Measurements from ENCODE around the gene CARF.
"Not testable (repeated sequence)": the region's sequence is repeated elsewhere in the genome, so short reads cannot be mapped to it uniquely, and the experiment has no call there.

Gene CARF

DNA sequence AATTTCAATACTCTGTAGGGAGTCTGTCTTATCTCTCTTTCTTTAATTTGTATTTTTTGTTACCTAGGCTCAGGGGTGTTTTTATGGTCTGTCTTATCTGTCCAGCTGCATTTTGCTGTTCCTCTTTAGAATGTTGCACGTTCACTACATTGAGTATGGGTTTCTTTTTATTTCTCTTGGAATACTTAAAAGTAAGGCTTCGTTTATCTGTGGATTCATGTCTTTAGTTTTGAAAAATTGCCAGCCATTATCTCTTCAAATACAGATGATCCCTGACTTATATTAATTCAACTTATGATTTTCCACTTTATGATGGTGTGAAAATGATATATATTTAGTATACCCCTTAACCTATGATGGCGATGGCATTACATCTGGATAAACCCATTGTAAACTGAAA, 26.9 kb downstream of the CARF start:
- in situ Hi-C loops (cut with HindIII; ENCODE audit: low sequenced_read_pairs) = no loop called here
- TF ChIP-seq, protein P1, sequence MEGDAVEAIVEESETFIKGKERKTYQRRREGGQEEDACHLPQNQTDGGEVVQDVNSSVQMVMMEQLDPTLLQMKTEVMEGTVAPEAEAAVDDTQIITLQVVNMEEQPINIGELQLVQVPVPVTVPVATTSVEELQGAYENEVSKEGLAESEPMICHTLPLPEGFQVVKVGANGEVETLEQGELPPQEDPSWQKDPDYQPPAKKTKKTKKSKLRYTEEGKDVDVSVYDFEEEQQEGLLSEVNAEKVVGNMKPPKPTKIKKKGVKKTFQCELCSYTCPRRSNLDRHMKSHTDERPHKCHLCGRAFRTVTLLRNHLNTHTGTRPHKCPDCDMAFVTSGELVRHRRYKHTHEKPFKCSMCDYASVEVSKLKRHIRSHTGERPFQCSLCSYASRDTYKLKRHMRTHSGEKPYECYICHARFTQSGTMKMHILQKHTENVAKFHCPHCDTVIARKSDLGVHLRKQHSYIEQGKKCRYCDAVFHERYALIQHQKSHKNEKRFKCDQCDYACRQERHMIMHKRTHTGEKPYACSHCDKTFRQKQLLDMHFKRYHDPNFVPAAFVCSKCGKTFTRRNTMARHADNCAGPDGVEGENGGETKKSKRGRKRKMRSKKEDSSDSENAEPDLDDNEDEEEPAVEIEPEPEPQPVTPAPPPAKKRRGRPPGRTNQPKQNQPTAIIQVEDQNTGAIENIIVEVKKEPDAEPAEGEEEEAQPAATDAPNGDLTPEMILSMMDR (IDR thresholded peaks at IDR 0.05; ENCODE audit: low read depth, low read length, missing control alignments) = no peak
- DNase-seq (ENCODE audit: low read depth) = no peak
- no peak overlapping the region for H3K4me3 ChIP-seq (ENCODE audit: low read depth, low read length)

DNA sequence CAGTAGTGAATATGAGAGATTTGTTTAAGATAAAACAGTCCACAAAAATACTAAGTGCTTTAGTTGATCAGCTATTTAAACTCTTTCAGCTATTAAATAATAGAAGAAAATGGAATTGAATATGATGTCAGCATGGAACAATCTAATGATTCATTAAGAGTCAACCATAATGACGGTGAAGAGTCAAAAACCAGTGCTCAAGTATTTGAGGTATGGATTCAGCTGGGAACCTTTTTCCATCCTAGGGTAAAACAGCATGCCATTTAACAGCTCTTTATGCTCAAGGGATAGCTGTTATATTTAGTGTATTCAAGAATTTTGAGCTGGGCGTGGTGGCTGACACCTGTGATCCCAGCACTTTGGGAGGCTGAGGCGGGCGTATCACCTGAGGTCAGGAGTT, 29.7 kb downstream of the CARF start:
- in situ Hi-C loops (cut with HindIII; ENCODE audit: low sequenced_read_pairs) = no loop called here
- TF ChIP-seq, protein P1 (IDR thresholded peaks at IDR 0.05; ENCODE audit: low read depth, low read length, missing control alignments) = no peak
- H3K4me3 ChIP-seq (ENCODE audit: low read depth, low read length) = no peak overlapping the region
- DNase-seq (ENCODE audit: low read depth) = no peak

DNA sequence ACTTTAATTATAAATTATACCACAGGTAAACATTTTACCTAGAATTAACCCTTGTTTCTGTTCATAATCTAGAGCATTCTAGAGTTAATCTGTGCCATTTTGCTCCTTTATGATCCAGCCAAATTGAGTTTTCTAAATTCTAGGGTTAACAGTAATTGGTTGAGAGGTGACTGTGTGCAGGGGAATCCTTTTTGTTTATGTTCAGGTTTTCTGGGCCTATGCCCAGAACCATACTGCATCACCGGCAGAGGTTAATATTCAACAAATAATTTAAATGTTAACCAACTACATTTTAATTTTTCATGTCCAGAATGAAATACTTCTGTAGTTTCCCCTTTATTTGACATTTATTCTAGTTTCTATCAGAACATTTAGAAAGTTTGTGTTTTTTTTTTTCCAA, 32.3 kb downstream of the CARF start:
- in situ Hi-C loops (cut with HindIII; ENCODE audit: low sequenced_read_pairs) = no loop called here
- TF ChIP-seq, protein P1 (IDR thresholded peaks at IDR 0.05; ENCODE audit: low read depth, low read length, missing control alignments) = no peak
- DNase-seq (ENCODE audit: low read depth) = peak; percentile 24
- H3K4me3 ChIP-seq (ENCODE audit: low read depth, low read length) = no peak overlapping the region

DNA sequence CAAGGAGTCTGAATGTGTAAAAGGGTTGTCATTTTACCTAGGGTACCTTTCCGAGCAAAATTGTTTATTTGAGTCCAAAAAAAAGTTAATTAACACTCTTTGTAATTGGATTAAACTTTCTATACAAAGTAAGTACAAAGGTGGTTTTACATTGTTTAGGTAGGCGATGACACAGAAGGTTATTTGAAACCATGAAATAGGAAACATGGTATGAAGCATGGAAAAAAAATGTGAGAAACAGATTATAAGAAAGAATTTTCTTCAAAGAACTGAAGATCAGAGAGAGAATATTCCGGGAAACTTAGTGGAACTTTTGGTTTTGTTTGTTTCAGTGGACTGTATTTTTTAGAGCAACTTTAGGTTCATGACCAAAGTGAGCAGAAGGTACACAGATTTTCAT, 32.7 kb downstream of the CARF start:
- in situ Hi-C loops (cut with HindIII; ENCODE audit: low sequenced_read_pairs) = no loop called here
- no peak for DNase-seq (ENCODE audit: low read depth)
- H3K4me3 ChIP-seq (ENCODE audit: low read depth, low read length) = no peak overlapping the region
- TF ChIP-seq, protein P1 (IDR thresholded peaks at IDR 0.05; ENCODE audit: low read depth, low read length, missing control alignments) = no peak

DNA sequence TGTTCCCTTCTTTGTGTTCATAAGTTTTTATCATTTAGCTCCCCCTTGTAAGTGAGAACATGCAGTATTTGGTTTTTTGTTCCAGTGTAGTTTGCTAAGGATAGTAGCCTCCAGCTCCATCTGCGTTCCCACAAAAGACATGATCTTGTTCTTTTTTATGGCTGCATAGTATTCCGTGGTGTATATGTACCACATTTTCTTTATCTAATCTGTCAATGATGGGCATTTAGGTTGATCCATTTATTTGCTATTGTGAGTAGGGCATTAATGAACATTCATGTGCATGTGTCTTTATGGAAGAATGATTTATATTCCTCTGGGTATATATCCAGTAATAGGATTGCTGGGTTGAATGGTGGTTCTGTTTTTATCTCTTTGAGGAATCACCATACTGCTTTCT, 33.4 kb downstream of the CARF start:
- TF ChIP-seq, protein P1 (IDR thresholded peaks at IDR 0.05; ENCODE audit: low read depth, low read length, missing control alignments) = no peak
- DNase-seq (ENCODE audit: low read depth) = no peak
- in situ Hi-C loops (cut with HindIII; ENCODE audit: low sequenced_read_pairs) = no loop called here

DNA sequence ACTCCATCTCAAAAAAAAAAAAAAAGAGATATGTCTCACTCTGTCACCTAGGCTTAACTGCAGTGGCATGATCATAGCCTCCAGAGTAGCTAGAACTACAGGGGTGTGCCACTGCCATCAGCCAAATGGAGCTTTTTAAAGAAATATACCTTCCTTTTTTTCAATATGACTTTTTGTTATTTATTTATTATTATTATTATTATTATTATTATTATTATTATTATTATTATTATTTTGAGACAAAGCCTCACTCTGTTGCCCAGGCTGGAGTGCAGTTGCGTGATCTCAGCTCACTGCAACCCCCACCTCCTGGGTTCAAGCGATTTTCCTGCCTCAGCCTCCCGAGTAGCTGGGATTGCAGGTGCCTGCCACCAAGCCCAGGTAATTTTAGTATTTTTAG, 37.3 kb downstream of the CARF start:
- DNase-seq (ENCODE audit: low read depth); H3K4me3 ChIP-seq (ENCODE audit: low read depth, low read length); in situ Hi-C loops (cut with HindIII; ENCODE audit: low sequenced_read_pairs): not testable (repeated sequence)

More for the DNA sequence above, 33.4 kb downstream of the CARF start:
- H3K4me3 ChIP-seq (ENCODE audit: low read depth, low read length) = no peak overlapping the region

DNA sequence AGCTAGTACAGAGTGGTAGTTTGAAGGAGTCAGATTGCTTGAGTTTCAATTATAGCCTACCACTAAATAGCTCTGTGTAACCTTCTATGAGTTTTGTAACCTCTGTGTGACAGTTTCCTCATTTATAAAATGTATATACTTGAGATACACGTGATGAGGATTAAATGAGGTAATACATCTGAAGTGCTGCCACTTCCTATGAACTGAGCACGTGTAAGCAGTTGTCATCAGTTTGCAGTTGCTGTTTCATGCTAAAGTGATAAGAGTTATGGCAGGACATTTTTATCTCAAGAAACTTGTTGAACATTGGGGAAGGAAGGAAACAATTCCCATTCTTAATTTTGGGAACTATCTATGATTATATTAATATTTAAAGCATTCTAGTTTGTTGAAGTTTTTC, 38.5 kb downstream of the CARF start:
- H3K4me3 ChIP-seq (ENCODE audit: low read depth, low read length) = no peak overlapping the region
- TF ChIP-seq, protein P1 (IDR thresholded peaks at IDR 0.05; ENCODE audit: low read depth, low read length, missing control alignments) = no peak
- in situ Hi-C loops (cut with HindIII; ENCODE audit: low sequenced_read_pairs) = no loop called here
- no peak for DNase-seq (ENCODE audit: low read depth)
